Measurements from ENCODE around the gene SRSF8. TPM values are rescaled to one million over a fixed set of nuclear protein-coding genes. Genes with fewer than 3 reads are reported as not detected.

The SRSF8 gene
- polyA plus RNA-seq, 3 donors from 2014 or later: 76.2 to 92.4 (median 82.6) TPM

GRCh38 chr11:95093548-95093947 lies 26.8 kb downstream of the SRSF8 start:
- DNase-seq: no peak
- Mint-ChIP-seq H3K27me3 (ENCODE audit: low read depth in 3 of 3) (peaks cover 2 to 5% (median 4%) of the 10 kb centered on the region in 3 donors), H3K9me3 (no peaks in the 10 kb centered on the region), H3K27ac (peak overlapping the region in 1 of 6 donors; percentile 55), H3K4me1 (peaks cover 36 to 51% of the 10 kb centered on the region in 2 donors), H3K4me3 (peak overlapping the region in 1 of 5 donors; percentile 11), H3K36me3 (peaks cover 0 to 5% (median 0%) of the 10 kb centered on the region in 3 donors)

GRCh38 chr11:95095858-95096587 lies 29.3 kb downstream of the SRSF8 start:
- H3K27ac Mint-ChIP-seq: no peak overlapping the region
- H3K9me3 Mint-ChIP-seq: no peaks in the 10 kb centered on the region
- H3K27me3 Mint-ChIP-seq (ENCODE audit: low read depth in 3 of 3): no peaks in the 10 kb centered on the region
- no peak overlapping the region for H3K4me3 Mint-ChIP-seq
- peaks cover 0 to 5% (median 3%) of the 10 kb centered on the region in 3 donors for H3K36me3 Mint-ChIP-seq
- DNase-seq: no peak
- H3K4me1 Mint-ChIP-seq: peaks cover 23 to 43% of the 10 kb centered on the region in 2 donors

GRCh38 chr11:95097209-95097608 lies 30.5 kb downstream of the SRSF8 start:
- H3K4me1 Mint-ChIP-seq: peaks cover 16 to 31% of the 10 kb centered on the region in 2 donors
- peaks cover under 1 to 6% (median 3%) of the 10 kb centered on the region in 3 donors for H3K36me3 Mint-ChIP-seq
- no peaks in the 10 kb centered on the region for H3K9me3 Mint-ChIP-seq
- no peak overlapping the region for H3K27ac Mint-ChIP-seq
- DNase-seq: no peak
- no peak overlapping the region for H3K4me3 Mint-ChIP-seq
- H3K27me3 Mint-ChIP-seq (ENCODE audit: low read depth in 3 of 3): no peaks in the 10 kb centered on the region

GRCh38 chr11:95098826-95099225 lies 32.1 kb downstream of the SRSF8 start:
- DNase-seq: no peak
- H3K36me3 Mint-ChIP-seq: peaks cover 0 to 6% (median 3%) of the 10 kb centered on the region in 3 donors
- no peaks in the 10 kb centered on the region for H3K9me3 Mint-ChIP-seq
- H3K27me3 Mint-ChIP-seq (ENCODE audit: low read depth in 3 of 3): no peaks in the 10 kb centered on the region
- H3K4me3 Mint-ChIP-seq: no peak overlapping the region
- H3K27ac Mint-ChIP-seq: no peak overlapping the region
- peaks cover 13 to 19% of the 10 kb centered on the region in 2 donors for H3K4me1 Mint-ChIP-seq

- no peaks in the 10 kb centered on the region for H3K27me3 Mint-ChIP-seq (ENCODE audit: low read depth in 3 of 3)
- H3K4me3 Mint-ChIP-seq: no peak overlapping the region
- H3K27ac Mint-ChIP-seq: peak overlapping the region in 1 of 6 donors; percentile 46
- H3K36me3 Mint-ChIP-seq: peaks cover 0 to 6% (median 3%) of the 10 kb centered on the region in 3 donors
- no peaks in the 10 kb centered on the region for H3K9me3 Mint-ChIP-seq
- no peak for DNase-seq
- peaks cover 13 to 18% of the 10 kb centered on the region in 2 donors for H3K4me1 Mint-ChIP-seq
Observed at GRCh38 chr11:95100191-95100648, 33.5 kb downstream of the SRSF8 start.

GRCh38 chr11:95100856-95101507 lies 34.3 kb downstream of the SRSF8 start:
- no peak overlapping the region for H3K27ac Mint-ChIP-seq
- H3K4me3 Mint-ChIP-seq: no peak overlapping the region
- no peak for DNase-seq
- no peaks in the 10 kb centered on the region for H3K9me3 Mint-ChIP-seq
- peaks cover 0 to 6% (median 3%) of the 10 kb centered on the region in 3 donors for H3K36me3 Mint-ChIP-seq
- peaks cover 13 to 16% of the 10 kb centered on the region in 2 donors for H3K4me1 Mint-ChIP-seq
- no peaks in the 10 kb centered on the region for H3K27me3 Mint-ChIP-seq (ENCODE audit: low read depth in 3 of 3)

GRCh38 chr11:95101935-95102334 lies 35.2 kb downstream of the SRSF8 start:
- no peak overlapping the region for H3K4me3 Mint-ChIP-seq
- no peaks in the 10 kb centered on the region for H3K9me3 Mint-ChIP-seq
- peak overlapping the region in 1 of 6 donors; percentile 46 for H3K27ac Mint-ChIP-seq
- peaks cover 0 to 6% (median 3%) of the 10 kb centered on the region in 3 donors for H3K36me3 Mint-ChIP-seq
- H3K27me3 Mint-ChIP-seq (ENCODE audit: low read depth in 3 of 3): peaks cover 0 to 2% (median 0%) of the 10 kb centered on the region in 3 donors
- peaks cover 10 to 11% of the 10 kb centered on the region in 2 donors for H3K4me1 Mint-ChIP-seq
- no peak for DNase-seq

- no peak for DNase-seq
- Mint-ChIP-seq H3K36me3 (peaks cover 0 to 6% (median 3%) of the 10 kb centered on the region in 3 donors), H3K4me1 (peaks cover 6 to 11% of the 10 kb centered on the region in 2 donors), H3K27me3 (ENCODE audit: low read depth in 3 of 3) (peaks cover 0 to 2% (median 0%) of the 10 kb centered on the region in 3 donors), H3K9me3 (no peaks in the 10 kb centered on the region), H3K4me3 (no peak overlapping the region), H3K27ac (no peak overlapping the region)
Observed at GRCh38 chr11:95102733-95103132, 36.0 kb downstream of the SRSF8 start.

- Mint-ChIP-seq H3K27ac (no peak overlapping the region), H3K4me1 (peaks cover 5 to 11% of the 10 kb centered on the region in 2 donors)
Observed at GRCh38 chr11:95103701-95104100, 37.0 kb downstream of the SRSF8 start.

GRCh38 chr11:95104121-95104830 lies 37.6 kb downstream of the SRSF8 start:
- H3K27me3 Mint-ChIP-seq (ENCODE audit: low read depth in 3 of 3): peaks cover 0 to 2% (median 0%) of the 10 kb centered on the region in 3 donors
- no peak overlapping the region for H3K4me3 Mint-ChIP-seq
- no peak overlapping the region for H3K27ac Mint-ChIP-seq
- no peak for DNase-seq
- H3K4me1 Mint-ChIP-seq: peaks cover 5 to 11% of the 10 kb centered on the region in 2 donors
- H3K9me3 Mint-ChIP-seq: no peaks in the 10 kb centered on the region
- peaks cover 0 to 15% (median 11%) of the 10 kb centered on the region in 3 donors for H3K36me3 Mint-ChIP-seq

More at GRCh38 chr11:95103701-95104100, 37.0 kb downstream of the SRSF8 start:
- Mint-ChIP-seq H3K36me3 (peaks cover 0 to 9% (median 8%) of the 10 kb centered on the region in 3 donors), H3K27me3 (ENCODE audit: low read depth in 3 of 3) (peaks cover 0 to 2% (median 0%) of the 10 kb centered on the region in 3 donors), H3K9me3 (no peaks in the 10 kb centered on the region), H3K4me3 (no peak overlapping the region)
- no peak for DNase-seq

GRCh38 chr11:95104856-95105255 lies 38.1 kb downstream of the SRSF8 start:
- H3K36me3 Mint-ChIP-seq: peaks cover 5 to 15% (median 11%) of the 10 kb centered on the region in 3 donors
- no peaks in the 10 kb centered on the region for H3K9me3 Mint-ChIP-seq
- peaks cover 0 to 2% (median 0%) of the 10 kb centered on the region in 3 donors for H3K27me3 Mint-ChIP-seq (ENCODE audit: low read depth in 3 of 3)
- DNase-seq: no peak
- no peak overlapping the region for H3K4me3 Mint-ChIP-seq
- no peak overlapping the region for H3K27ac Mint-ChIP-seq
- H3K4me1 Mint-ChIP-seq: peaks cover 5 to 11% of the 10 kb centered on the region in 2 donors

- Mint-ChIP-seq H3K4me3 (no peak overlapping the region), H3K27me3 (ENCODE audit: low read depth in 3 of 3) (peaks cover 0 to 2% (median 0%) of the 10 kb centered on the region in 3 donors), H3K36me3 (peaks cover 4 to 17% (median 16%) of the 10 kb centered on the region in 3 donors), H3K4me1 (peaks cover 3 to 8% of the 10 kb centered on the region in 2 donors), H3K27ac (no peak overlapping the region), H3K9me3 (no peaks in the 10 kb centered on the region)
- no peak for DNase-seq
Observed at GRCh38 chr11:95108159-95108611, 41.5 kb downstream of the SRSF8 start.

Data from immature natural killer cell (primary cell).